IPS-NIHi11 (cell line): ENCODE data around the gene C3orf52.

Experiments
- DNase-seq: peaks from one replicate; pipeline ENCODE4 v3.0.0; 2012; ENCODE audit warnings: mixed read lengths, low spot score

The C3orf52 gene

DNA sequence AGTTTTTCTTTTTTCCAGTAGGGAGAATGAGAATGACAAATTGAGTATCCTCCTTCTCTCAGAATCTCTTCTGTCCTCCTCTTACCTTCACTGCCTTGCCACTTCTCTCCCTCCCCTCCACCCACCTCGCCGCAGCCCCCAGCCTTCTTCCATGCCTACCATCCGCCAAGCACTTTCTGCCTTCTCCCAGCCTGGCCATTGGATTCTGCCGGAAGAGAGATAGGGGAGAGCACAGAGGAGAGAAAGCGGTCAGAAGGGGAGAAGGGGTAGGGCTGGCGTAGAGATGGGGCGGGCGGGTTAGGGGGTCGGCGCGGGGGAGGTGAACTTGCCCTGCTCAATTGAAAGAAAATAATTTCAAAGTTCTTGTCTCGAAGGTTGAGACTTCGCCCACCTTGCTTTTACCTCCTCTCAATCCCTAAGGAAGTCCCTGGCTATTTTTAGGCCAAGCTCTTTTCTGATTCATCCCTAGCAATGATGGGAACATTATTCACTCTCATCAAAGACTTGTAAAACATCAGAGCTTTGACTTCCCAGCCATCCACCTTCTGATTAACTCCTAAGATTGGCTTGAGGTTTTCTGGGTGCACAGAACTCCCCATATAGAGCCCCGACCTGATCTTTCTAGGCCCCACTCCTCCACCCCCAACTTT, 811 bp downstream of the C3orf52 start:
- peak; percentile 29 for DNase-seq

DNA sequence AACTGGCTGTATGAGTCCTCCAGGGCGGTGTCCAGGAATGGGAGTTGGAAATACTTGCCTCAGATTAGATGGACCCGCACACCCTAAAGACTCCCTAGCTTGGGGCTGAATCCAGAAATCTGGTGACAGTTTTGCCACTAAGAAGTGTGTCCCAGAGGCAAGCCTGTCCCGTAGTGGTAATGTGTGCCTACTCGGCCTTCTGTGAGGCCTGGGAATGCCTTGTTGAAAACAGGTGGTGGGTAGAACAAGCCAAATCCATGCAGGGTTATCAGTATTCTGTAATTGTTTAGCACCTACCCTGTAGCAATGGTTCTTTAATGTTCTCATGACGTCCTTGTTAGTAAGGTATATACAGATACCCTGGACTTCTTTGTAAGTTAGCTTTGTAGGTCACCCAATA, 1.6 kb downstream of the C3orf52 start:
- no peak for DNase-seq

DNA sequence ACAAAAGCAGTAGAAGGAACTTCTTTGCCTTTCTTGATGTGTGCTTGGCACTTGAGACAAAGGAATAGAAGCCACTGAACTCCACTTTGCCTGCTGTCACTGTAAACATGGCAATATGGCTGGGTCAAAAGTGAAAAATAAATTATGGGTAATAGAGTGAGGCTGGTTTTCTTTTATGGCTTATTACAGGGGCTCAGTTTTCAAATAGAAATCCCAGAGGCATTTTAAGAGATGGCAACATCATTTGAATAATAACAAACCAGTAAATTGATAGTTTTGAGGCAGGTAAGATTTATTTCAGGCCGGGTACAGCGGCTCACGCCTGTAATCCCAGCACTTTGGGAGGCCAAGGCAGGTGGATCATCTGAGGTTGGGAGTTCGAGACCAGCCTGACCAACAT, 2.8 kb downstream of the C3orf52 start:
- no peak for DNase-seq

DNA sequence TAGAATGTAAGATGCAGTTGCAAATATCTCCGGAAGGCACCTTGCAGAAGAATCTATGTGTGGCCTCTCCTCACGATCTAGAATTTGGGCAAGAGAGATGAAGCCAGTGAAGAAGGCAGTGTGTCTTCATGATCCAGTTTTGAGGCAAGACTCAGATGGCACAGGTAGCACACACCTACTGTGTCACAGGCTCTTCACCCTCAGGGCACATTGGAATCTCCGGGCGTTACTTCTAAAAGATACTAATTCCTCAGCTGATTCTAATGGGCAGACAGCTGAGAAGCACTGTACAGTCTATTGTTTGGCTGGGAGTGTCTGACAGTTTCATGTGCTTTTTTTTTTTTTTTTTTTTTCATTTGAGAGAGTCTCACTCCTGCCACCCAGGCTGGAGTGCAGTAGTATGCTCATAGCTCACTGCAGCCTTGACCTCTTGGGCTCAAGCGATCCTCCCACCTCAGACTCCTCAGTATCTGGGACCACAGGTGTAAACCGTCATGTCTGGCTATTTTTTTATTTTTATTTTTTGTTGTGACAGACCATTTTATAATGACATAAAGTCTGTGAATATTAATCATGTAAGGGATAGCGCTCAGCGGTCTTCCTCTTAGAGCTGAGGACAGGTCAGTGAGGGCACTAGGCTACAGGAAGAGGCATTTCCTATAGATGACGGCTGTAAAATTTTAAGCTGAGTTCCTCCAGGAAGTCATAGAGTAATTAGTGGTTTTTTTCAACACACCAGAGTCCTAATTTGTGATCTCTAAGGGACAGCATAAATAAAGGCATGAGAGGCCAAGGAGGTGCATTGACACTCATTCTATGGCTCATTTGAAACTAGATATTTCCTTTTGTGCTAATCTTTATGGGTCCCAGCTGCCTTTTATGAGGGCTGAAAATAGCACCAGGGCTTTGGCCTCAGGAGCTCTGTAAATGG, 4.0 kb downstream of the C3orf52 start:
- no peak for DNase-seq

DNA sequence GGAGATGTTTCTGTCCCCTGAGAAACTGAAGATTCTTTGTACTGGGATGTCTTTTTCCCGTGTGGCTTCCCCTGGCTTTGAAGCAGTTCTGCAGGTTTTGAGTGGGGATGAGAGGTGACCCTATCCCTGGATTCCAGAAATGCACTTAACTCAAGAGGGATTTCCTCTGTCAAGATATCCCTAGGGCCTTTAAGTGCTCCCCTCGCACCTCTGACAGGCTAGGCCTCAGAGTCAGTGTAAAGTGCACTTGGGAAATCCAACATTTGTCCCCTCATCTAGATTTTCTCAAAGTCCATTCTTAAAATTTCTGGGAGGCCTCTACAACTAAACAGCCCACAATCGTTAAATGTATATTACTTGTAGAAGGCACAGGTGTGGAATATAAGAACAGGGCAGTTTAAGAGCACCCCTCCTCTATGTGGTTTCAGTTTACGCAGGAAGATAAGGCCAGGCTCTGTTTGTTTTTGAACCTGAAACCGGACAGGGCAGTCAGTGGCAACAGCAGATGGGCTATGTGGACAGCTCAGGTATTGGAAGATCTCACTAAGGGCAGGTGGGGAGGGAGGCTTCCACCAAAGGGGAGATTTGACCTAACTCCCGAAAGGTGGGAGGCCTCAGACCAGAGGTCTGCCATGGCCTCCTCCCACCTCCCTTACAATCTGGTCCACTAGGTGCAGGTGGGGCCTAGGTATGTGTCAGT, 4.8 kb downstream of the C3orf52 start:
- DNase-seq, result no peak

DNA sequence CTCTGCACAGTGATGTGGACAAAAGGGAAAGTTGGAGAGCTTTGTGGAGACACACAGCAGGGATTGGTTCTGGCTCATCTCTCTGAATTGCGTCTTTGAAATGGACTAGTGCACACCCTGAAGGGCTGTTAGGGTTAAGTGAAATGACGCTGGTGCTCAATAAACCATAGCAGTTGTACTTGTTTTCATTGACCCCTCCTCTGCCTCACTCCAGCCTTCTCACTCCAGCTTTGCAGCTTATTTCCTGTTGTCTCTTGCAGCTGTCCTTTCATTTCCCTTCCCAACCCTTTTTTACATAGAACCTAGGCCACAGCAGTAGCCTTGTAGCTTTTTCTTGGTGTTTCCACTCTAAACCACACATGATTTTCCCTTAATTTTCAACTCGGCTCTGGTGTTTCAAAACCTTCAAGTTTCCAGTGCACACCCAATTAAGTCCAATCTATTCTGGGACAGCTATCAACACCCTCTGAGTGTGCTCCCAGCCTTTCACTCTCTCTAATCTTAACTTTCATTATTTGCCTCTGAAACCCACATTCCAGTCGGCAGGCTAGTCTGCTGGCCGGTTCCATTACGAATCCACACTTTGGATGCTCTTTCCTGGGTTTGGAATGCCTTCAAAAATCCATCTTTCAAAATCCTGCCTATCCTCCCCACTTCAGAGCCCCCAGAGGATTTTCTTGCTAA, 6.4 kb downstream of the C3orf52 start:
- peak; percentile 27 for DNase-seq

DNA sequence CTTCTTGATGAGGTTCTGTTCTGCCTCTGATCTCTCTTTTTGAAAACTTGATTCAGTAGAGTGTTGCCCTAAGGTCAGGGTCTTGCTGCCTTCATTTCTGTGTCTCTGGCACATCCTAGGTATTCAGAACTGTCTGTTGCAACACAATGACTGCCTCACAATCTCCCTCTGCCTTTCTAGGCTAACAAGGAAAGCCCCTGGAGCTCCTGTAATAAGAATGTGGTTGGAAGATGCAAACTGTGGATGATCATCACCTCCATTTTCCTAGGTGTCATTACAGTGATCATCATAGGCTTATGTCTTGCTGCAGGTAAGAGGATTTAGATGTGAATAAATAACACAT, 7.0 kb downstream of the C3orf52 start:
- DNase-seq, result no peak

DNA sequence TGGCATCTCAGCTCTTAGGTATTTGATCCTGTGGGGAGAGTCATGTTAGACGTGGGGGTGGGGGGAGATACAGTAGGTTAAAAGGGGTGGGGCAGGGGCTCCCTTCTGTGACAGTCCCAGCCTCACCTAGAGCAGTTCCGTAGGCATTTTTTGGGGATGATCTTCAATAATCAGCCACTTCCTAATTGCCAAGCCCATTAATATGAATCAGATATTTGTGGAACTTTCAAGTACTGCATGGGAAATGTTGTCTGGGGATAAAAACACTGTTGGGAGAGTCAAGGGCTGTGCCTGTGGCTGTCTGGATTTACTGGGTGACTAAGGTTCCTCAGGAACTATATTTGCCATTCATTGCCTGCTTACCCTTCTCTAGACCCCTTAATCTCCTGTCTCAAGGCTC, 9.5 kb downstream of the C3orf52 start:
- DNase-seq, result no peak

DNA sequence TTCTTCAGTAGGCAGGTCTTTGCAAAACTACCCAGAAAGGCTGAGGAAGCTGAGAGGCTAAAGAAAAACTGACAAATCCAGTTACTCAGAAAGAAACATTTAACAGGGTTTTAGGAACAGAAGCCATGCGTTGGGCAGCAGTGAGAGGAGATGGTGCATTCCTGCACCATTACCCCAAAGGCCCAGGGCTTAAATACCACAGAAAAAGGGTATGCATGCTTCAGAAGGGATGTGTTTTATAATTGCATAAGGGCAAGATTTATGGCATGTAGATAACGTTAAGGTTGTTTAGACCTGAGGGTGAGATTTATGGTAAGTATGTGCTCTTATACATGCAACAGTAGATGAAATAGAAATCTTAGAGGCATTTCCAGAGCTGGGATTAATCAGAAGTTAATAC, 10.0 kb downstream of the C3orf52 start:
- no peak for DNase-seq

DNA sequence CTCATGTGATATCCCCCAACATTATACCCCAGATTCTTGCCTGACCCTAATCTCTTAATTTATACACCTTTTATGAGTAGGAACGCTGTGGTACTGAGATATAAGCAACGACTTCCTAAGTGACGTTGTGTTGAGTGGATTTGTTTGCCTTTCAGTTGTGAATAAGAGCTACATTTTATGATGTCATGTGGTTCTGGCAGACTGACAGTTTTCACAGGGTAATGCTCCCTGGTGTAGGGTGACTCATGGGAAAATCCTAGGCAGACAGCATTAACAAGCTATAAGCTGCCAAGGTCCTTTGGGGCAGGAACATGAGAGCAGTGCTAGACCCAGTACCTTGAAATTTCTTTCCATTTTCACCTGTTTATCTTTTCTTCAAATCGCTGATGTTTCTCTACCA, 11.2 kb downstream of the C3orf52 start:
- DNase-seq, result no peak

DNA sequence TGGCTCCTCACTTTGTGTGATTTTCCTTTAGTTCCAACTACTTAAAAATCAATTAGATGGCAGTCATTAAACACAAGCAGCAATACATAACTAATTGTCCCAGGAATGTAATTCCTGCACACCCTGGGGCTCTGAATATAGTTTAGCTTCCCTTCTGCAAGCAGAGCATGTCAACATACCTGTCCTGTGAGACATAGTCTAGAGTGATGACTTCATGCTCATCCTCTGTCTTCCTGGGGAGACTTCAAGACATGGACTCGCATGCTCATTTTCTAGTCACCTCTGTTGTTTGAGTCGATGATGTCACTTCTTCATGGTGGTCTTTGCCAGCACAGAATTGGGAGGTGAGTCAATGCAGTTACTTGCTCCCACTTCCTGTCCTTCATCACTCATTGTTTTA, 15.7 kb downstream of the C3orf52 start:
- no peak for DNase-seq

DNA sequence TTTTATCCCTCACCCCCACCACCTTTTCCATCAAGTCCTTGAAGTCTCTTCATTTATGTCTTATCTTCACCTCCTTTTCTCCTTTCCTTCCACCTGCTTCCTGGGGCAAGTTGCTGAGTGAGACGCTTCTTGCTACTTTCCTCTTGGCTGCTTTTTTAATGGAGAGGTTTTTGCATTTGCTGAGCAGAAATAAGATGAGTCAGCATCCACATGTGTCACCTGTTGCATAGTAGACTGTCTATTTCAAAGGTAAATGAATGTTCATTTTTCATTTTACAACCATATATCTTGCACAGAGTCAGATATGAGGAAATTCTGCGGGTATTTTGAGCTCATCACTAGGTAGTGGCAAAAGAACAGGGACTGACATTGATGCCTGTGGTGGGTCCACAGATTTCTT, 18.6 kb downstream of the C3orf52 start:
- no peak for DNase-seq

DNA sequence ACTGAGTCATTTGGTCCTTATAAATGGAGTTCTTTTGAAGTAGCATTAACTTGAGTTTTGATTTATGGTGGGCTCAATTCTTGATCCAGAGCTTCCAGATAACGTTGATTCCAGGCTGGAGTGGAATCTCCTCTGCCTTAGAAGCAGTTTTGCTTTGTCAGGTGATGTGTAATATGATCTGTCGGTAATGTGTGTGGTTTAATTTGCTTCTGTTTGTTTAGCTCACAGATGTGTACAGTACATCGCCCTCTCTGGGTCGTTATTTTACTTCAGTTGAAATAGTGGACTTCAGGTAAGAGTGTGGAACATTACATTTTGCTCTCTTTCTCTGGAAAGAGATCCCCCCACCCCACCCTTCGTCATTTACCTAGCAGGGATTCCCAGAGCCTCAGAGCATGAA, 23.1 kb downstream of the C3orf52 start:
- DNase-seq, result no peak

DNA sequence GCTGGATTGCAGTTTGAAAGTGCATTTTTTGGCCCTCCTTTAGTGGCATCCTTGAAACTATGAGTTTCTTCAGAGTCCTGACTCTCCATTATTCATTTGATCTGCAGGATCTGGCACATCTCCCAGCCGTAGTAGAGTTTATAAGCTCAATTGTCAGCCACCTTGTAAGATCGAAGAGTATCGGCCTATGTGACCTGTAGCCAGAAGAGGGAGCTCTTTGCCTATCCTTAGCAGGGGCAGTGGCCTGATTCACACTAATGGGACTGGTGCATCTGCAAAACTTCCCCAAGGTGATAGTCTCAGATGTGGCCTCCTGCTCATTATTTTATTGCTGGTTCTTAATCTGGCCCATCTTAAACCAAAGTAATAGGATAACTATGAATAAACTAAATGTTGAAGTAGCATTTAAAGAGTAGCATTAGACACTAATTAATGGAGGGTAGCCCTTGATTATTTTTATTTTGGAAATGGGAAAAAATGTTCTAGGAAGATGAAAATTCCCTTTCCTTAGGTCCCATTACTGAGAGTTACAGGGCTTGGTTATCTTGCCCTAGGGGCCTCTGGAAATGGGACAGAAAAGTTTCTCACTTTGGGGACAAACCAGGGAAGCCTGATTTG, 25.7 kb downstream of the C3orf52 start:
- DNase-seq, result peak; percentile 82

DNA sequence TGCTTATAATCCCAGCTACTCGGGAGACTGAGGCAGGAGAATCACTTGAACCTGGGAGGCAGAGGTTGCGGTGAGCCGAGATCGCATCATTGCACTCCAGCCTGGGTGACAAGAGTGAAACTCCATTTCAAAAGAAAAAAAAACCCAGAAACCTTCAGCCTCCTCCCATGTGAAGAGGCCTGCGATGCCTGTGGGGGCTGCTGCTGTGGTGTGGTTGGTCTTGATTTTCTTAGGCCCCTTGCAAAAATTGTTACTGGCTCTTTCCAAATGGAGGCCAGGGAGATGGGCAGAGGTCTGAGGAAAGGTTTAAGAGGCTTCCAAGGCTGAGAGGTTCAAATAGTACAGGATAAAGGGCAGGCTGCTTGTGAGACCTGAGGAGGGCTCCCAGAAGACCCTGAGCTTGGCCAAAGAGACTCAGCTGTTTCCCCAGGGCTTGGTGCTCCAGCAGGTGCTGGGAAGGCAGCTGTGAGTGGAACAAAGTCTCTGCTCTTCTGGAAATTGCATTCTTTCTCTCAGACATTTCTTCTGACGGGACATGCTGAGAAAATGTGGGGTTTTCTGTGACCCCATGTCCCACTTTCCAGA, 28.5 kb downstream of the C3orf52 start:
- DNase-seq, result no peak

DNA sequence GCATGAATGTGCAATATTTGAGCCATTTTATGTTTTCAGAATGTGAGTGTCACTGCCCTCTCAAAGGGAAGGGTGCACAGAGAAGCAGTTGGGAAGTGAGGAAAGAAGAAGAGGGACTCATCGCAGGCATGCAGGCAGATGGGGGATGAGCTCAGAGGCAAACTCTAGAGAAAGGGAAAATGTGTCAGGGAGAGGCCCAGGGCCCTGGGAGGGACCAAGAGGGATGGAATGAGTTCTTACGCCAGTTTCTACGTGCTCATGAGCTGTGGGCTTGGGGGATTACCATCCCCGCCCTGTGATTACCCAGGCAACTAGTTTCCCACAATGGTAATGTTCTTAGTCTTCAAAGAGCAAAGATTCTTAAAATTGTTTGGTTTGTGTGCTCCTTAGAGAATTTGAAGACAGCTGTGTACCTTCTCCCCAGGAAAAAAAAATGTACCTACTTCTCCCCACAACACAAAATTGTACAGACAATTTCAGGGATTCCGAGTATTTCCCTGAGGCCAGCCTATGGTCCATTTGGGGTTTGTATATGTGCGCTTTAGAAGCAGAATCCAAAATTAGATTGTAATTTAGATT, 29.1 kb downstream of the C3orf52 start:
- DNase-seq, result no peak

DNA sequence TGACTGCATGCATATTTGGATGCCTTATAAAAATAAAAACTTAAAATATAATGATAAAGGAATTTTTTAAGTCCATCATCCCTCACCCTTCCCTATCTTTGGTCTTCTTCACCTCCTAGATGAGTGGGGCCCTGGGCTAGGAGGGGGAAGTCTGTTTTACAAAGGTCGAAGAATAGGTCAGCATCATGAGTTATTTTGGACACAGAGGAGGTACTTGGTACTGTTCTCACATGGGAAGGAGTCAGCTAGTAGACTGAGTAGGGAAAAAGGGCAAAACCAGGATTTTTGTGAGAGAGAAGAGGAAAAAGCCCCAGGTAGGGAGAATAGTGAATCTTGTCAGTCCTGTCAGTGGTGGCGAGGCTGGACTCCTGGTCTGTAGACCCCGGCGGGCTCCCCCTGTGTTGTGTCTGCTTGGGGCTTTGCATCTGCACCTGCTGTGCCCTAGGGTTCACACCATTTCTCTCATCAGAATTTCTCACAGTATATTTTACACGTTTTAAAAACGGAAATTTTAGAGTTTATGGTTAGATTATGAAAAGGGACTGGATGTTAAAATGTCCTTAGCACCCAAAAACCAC, 29.7 kb downstream of the C3orf52 start:
- no peak for DNase-seq

DNA sequence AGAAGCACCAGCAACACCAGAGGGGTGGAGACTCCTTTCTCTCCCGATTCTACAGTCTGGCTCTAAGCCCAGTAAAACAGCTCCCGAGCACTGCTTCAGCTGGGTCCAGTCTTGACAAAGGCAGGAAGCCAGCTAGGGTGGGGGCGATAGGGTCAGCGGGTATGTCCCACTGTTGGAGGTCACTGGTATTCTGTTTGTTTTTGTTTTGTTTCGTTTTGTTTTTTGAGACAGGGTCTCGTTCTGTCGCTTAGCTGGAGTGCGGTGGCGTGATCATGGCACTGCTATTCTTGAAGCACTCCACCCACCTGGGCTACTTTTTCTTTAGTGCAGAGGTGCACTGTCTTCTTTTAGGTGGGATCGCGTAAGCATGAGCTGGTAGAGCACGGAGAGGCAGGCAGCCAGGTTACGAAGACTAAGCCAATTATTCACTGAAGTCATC, 30.6 kb downstream of the C3orf52 start:
- DNase-seq, result no peak

DNA sequence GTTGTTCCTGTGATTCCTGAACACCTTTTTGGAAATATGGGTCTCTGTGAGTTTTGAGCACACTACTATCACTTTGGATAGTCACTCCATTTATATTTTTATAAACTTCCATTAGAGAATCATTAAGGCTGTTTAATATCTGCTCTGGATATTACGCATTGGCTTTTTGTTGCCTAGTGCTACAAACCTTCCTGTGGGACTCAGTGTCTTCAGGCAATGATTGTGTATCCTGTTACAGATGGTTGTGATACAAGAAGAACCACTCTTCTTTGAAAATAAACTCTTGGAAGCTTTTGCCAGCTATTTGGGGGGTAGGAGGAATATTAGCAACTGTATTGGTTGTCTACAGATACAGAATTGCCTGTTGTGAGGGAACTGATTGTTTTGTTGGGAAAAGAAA, 31.2 kb downstream of the C3orf52 start:
- no peak for DNase-seq

DNA sequence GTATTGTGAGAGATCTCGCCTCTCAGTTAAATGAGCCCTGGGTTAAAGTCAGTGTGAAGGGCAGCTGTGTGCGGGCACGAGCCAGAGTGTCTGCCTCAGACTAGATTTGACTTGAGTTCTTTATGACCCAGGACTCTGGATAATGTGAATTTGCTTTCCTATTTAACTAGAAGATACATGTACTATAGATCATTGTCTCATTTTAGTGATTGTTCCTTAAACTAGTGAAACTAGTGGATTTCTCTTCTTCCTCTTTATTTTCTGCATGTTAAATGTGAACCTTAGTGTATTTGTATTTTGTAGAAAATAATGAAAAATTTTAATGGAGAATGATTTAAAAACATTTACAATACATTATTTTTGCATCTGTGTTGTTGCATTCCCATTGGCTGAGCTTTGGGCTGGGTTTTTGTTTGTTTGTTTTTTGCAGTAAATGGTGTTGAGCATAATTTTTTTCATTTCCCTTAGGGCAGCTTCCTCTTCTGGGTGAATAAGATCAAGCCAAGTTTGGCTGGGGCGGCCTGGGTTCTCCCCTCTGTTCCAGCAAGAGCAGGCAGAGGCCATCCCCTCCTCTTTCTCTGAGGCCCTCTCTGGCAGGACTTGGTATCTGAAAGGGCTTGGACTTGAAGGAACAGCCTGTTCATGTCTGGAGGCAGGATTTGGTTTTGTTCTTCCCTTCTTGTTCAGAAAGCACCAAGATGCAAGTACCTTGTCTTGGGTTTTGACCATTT, 31.8 kb downstream of the C3orf52 start:
- peak; percentile 28 for DNase-seq
